ENCODE measurements around the gene YBX3.

DNA sequence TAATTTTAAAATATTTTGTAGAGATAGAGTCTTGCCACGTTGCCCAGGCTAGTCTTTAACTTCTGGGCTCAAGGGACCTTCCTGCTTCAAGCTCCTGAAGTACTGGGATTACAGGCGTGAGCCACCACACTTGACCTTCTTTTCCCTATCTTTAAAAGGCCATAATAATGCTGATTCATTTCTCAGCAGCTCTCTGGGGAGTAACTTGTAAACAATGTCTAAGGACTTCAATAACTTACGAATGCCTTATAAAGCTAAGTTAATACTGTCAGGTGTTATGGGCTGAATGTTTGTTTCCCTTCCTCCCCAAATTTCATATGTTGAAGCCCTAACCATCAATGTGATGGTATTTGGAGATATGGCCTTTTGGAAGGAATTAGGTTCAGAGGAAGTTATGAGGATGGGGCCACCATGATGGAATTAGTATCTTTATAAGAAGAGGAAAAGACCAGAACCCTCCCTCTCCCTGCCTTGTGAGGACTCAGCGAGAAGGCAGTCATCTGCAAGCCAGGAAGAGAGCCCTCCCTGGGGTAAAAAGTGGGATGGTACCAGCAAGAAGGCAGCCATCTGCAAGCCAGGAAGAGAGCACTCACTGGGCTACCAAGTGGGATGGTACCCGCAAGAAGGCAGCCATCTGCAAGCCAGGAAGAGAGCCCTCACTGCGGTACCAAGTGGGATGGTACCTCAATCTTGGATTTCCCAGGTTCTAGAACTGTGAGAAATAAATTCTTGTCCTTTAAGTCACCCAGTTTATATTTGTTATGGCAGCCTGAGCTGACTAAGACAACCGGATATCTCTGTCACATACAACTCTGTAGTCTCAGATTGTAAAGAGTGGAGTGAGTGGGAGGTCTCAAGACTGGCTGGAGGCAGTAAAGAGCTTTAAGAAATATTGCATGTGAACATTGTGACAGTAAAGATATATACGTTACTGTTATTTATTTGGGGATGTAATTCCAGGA is 16.3 kb upstream of the YBX3 start:
- TF ChIP-seq, protein P1, sequence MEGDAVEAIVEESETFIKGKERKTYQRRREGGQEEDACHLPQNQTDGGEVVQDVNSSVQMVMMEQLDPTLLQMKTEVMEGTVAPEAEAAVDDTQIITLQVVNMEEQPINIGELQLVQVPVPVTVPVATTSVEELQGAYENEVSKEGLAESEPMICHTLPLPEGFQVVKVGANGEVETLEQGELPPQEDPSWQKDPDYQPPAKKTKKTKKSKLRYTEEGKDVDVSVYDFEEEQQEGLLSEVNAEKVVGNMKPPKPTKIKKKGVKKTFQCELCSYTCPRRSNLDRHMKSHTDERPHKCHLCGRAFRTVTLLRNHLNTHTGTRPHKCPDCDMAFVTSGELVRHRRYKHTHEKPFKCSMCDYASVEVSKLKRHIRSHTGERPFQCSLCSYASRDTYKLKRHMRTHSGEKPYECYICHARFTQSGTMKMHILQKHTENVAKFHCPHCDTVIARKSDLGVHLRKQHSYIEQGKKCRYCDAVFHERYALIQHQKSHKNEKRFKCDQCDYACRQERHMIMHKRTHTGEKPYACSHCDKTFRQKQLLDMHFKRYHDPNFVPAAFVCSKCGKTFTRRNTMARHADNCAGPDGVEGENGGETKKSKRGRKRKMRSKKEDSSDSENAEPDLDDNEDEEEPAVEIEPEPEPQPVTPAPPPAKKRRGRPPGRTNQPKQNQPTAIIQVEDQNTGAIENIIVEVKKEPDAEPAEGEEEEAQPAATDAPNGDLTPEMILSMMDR (conservative IDR thresholded peaks at IDR 0.05), result no peak
- no peak for TF ChIP-seq EZH2 (IDR thresholded peaks at IDR 0.05; ENCODE audit: low read depth)
